OCI-LY7 (cell line): ENCODE results near the gene ABR. TPM values are rescaled to one million over a fixed set of nuclear protein-coding genes. Genes with fewer than 3 reads are reported as not detected.

Experiments
- BruUV-seq: library from RNA; stranded (reverse); fragments of 400-500 nt; replicated peaks from 2 replicates; lab custom pipeline; 2021; lab: Mats Ljungman, UMichigan
- CTCF ChIA-PET: fragments of 300-600 bp; sonication (Branson Sonifier 250); formaldehyde crosslinking; loops from one replicate; lab custom pipeline; 2022; ENCODE audit warnings: antibody characterized with exemption; ENCODE audit not compliant: unreplicated experiment; lab: Charles Lee
- POLR2A ChIA-PET: fragments of 300-600 bp; sonication (Branson Sonifier 250); formaldehyde crosslinking; loops from one replicate; lab custom pipeline; 2022; ENCODE audit warnings: antibody characterized with exemption; lab: Charles Lee
- DNase-seq: peaks from one replicate; pipeline ENCODE4 v3.0.0-alpha.2; 2015; ENCODE audit warnings: low spot score
- H2AFZ ChIP-seq: fragments of 200-600 bp; sonication (generic), shearing (Covaris generic); 2 replicates; pipeline ENCODE4 v1.6.1; 2014; ENCODE audit warnings: mild to moderate bottlenecking, antibody characterized with exemption, low read length, moderate library complexity
- H3K27ac ChIP-seq: fragments of 200-600 bp; sonication (generic); 2 replicates; pipeline ENCODE4 v1.5.1; 2014; ENCODE audit warnings: mixed run types, low read depth, mild to moderate bottlenecking, moderate library complexity, low read length, inconsistent platforms; ENCODE audit not compliant: poor library complexity, severe bottlenecking
- H3K36me3 ChIP-seq: fragments of 200-600 bp; sonication (generic); 2 replicates; pipeline ENCODE4 v1.6.1; 2014; ENCODE audit warnings: mild to moderate bottlenecking, antibody characterized with exemption, low read length, moderate library complexity, mixed read lengths; ENCODE audit not compliant: insufficient read depth
- H3K4me1 ChIP-seq: fragments of 200-600 bp; sonication (generic); 2 replicates; pipeline ENCODE4 v1.5.1; 2014; ENCODE audit warnings: mild to moderate bottlenecking, low read length; ENCODE audit not compliant: insufficient read depth, poor library complexity, severe bottlenecking
- H3K4me2 ChIP-seq: fragments of 200-600 bp; sonication (generic); 2 replicates; pipeline ENCODE4 v1.6.1; 2014; ENCODE audit warnings: mild to moderate bottlenecking, low read length
- H3K4me3 ChIP-seq: fragments of 200-600 bp; sonication (generic); 2 replicates; pipeline ENCODE4 v1.5.1; 2014; ENCODE audit warnings: mild to moderate bottlenecking, low read depth, low read length; ENCODE audit not compliant: poor library complexity, severe bottlenecking
- H3K79me2 ChIP-seq: fragments of 200-600 bp; sonication (generic); 2 replicates; pipeline ENCODE4 v1.6.1; 2016; ENCODE audit warnings: low read depth, mild to moderate bottlenecking, low read length, moderate library complexity, mixed read lengths; ENCODE audit not compliant: insufficient read depth
- H3K9me2 ChIP-seq: fragments of 200-600 bp; sonication (generic); 2 replicates; pipeline ENCODE4 v1.6.1; 2016; ENCODE audit warnings: mild to moderate bottlenecking, low read length, mixed read lengths; ENCODE audit not compliant: insufficient read depth
- H3K9me3 ChIP-seq: fragments of 200-600 bp; sonication (generic); 2 replicates; pipeline ENCODE4 v1.6.1; 2014; ENCODE audit warnings: mild to moderate bottlenecking, mixed run types, low read length, mixed read lengths
- H4K20me1 ChIP-seq: fragments of 200-600 bp; sonication (generic); 2 replicates; pipeline ENCODE4 v1.6.1; 2014; ENCODE audit warnings: mild to moderate bottlenecking, antibody characterized with exemption, low read length, moderate library complexity, mixed read lengths; ENCODE audit not compliant: insufficient read depth
- CTCF ChIP-seq: fragments of 200-600 bp; sonication (generic); conservative IDR thresholded peaks from 2 replicates; pipeline ENCODE4 v1.5.1; 2014; ENCODE audit warnings: mild to moderate bottlenecking, antibody characterized with exemption, low read length, moderate library complexity, mixed read lengths
- EZH2phosphoT487 ChIP-seq: fragments of 200-600 bp; sonication (generic); IDR thresholded peaks from 2 replicates; pipeline ENCODE4 v1.6.1; 2018; ENCODE audit warnings: low read depth, borderline replicate concordance, mild to moderate bottlenecking, mixed run types, antibody characterized with exemption, low read length, moderate library complexity, mixed read lengths
- intact Hi-C: fragments of 100-400 bp; cut with micrococcal nuclease; formaldehyde crosslinking; loops from one replicate; pipeline ENCODE4 v1.10.0; 2022; ENCODE audit not compliant: unreplicated experiment
- total RNA-seq, 2 experiments: library from RNA; depleted of rRNA in 1 of 2; stranded (reverse); fragments of >200 nt in 1 of 2; shearing (Covaris generic) in 1 of 2; gene quantifications; 2 replicates each; pipeline ENCODE4 v1.2.3, GENCODE V29; 2014 to 2022

The ABR gene
- total RNA-seq, 2 experiments from 2014 or later: 164 to 181 TPM

- H3K4me3 ChIP-seq: no peak overlapping the region
- no peak overlapping the region for H3K4me2 ChIP-seq
- H3K9me2 ChIP-seq: no peaks in the 10 kb centered on the region
- ChIA-PET CTCF (no interaction called here), POLR2A (no interaction called here)
- H3K79me2 ChIP-seq: no peaks in the 10 kb centered on the region
- intact Hi-C loops: no loop called here
- H2AFZ ChIP-seq: no peak overlapping the region
- no peaks in the 10 kb centered on the region for H4K20me1 ChIP-seq
- H3K9me3 ChIP-seq: no peaks in the 10 kb centered on the region
- peaks cover 46% of the 10 kb centered on the region for H3K36me3 ChIP-seq
- TF ChIP-seq EZH2phosphoT487: no peak
- no peak for TF ChIP-seq CTCF
- no peaks in the 10 kb centered on the region for H3K4me1 ChIP-seq
- no TSS peak for BruUV-seq
- H3K27ac ChIP-seq: no peak overlapping the region
- no peak for DNase-seq
These were observed 145.1 kb downstream of the ABR start for GRCh38 chr17:1034652-1035210.

DNA sequence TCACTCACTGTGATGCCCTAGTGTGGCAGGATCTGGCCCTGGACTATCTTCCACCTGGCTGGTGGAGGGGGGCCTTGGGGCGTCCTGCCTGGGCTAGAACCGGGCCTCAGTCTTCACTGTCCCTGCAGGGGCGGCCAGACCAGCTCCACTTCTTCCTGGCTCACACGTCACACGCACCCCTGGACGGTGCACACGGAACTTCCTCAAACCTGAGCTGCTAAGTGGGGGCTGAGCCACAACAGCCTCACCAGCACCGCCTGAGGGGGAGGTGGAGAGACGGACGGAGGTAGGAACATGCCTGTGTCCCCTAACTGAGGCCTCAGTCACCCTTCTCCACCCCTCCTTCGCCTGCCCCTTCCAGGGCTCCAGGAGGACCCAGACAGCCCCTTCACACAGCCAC, 146.3 kb downstream of the ABR start:
- H3K36me3 ChIP-seq: peaks cover 33% of the 10 kb centered on the region
- H3K9me2 ChIP-seq: no peaks in the 10 kb centered on the region
- no peaks in the 10 kb centered on the region for H3K4me1 ChIP-seq
- H4K20me1 ChIP-seq: no peaks in the 10 kb centered on the region
- no peak overlapping the region for H3K27ac ChIP-seq
- H3K4me2 ChIP-seq: no peak overlapping the region
- ChIA-PET CTCF (no interaction called here), POLR2A (no interaction called here)
- H3K4me3 ChIP-seq: no peak overlapping the region
- no peak for DNase-seq
- H3K79me2 ChIP-seq: no peaks in the 10 kb centered on the region
- no peaks in the 10 kb centered on the region for H3K9me3 ChIP-seq
- TF ChIP-seq CTCF: no peak
- no peak for TF ChIP-seq EZH2phosphoT487
- intact Hi-C loops: no loop called here
- BruUV-seq: no TSS peak
- no peak overlapping the region for H2AFZ ChIP-seq

GRCh38 chr17:1032391-1032790, 147.4 kb downstream of the ABR start:
- no peak overlapping the region for H3K4me2 ChIP-seq
- DNase-seq: no peak
- no peaks in the 10 kb centered on the region for H4K20me1 ChIP-seq
- intact Hi-C loops: no loop called here
- no peak overlapping the region for H2AFZ ChIP-seq
- no peaks in the 10 kb centered on the region for H3K79me2 ChIP-seq
- H3K9me2 ChIP-seq: no peaks in the 10 kb centered on the region
- H3K9me3 ChIP-seq: no peaks in the 10 kb centered on the region
- no peak for TF ChIP-seq EZH2phosphoT487
- TF ChIP-seq CTCF: no peak
- BruUV-seq: no TSS peak
- no peaks in the 10 kb centered on the region for H3K4me1 ChIP-seq
- POLR2A ChIA-PET: no interaction called here
- no peak overlapping the region for H3K27ac ChIP-seq
- H3K36me3 ChIP-seq: peaks cover 22% of the 10 kb centered on the region
- CTCF ChIA-PET: no interaction called here
- no peak overlapping the region for H3K4me3 ChIP-seq
